Omental fat pad (tissue), 4 donors: ENCODE data around the gene GYG2. TPM values are rescaled to one million over a fixed set of nuclear protein-coding genes. Genes with fewer than 3 reads are reported as not detected.
"Not testable (repeated sequence)": the region's sequence is repeated elsewhere in the genome, so short reads cannot be mapped to it uniquely, and the experiment has no call there.

ENCODE experiments used
- ATAC-seq: fragments of 150-250 bp; one replicate; pipeline ENCODE4 v1.9.1; 2016; ENCODE audit warnings: mild to moderate bottlenecking, moderate library complexity; ENCODE audit not compliant: low FRiP score
- DNase-seq: peaks from one replicate; pipeline ENCODE4 v3.0.0-alpha.2; 2019; ENCODE audit warnings: low spot score
- total RNA-seq, 4 donors: library from RNA; depleted of rRNA; stranded (reverse); fragments of >200 nt; gene quantifications; one replicate each; pipeline ENCODE4 v1.1.0, GENCODE V29; 2016
- TF ChIP-seq, protein P1 (sequence below), 3 donors: fragments of 450-650 bp; IDR thresholded peaks; one replicate each; pipeline ENCODE4 v1.5.1; 2016 to 2017; ENCODE audit warnings: antibody characterized with exemption in 3 of 3, mild to moderate bottlenecking in 3 of 3, moderate library complexity in 2 of 3

GYG2 gene
- total RNA-seq, 4 donors from 2014 or later, result 29.6 to 487 (median 115) TPM

DNA sequence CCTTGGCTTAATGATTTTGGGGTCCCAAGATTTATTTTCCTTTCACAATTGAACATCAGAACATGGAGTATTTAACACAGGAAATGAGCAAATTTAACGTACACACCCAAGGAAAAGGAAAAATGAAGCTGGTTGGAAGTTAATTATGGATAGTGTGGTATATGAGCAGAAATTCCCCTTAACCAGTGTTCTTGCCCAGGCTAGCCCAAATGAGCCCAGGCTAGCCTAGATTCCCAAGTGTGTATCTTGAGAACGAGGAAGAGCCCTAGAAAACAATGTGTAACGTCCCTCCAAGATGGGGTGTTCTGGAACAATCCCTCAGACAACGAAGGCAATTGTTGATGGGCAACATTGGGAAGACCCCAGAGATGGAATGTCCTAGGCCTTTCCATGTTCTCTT is 43.2 kb upstream of the GYG2 start:
- ATAC-seq (no peak), DNase-seq (no peak)
- TF ChIP-seq, protein P1, sequence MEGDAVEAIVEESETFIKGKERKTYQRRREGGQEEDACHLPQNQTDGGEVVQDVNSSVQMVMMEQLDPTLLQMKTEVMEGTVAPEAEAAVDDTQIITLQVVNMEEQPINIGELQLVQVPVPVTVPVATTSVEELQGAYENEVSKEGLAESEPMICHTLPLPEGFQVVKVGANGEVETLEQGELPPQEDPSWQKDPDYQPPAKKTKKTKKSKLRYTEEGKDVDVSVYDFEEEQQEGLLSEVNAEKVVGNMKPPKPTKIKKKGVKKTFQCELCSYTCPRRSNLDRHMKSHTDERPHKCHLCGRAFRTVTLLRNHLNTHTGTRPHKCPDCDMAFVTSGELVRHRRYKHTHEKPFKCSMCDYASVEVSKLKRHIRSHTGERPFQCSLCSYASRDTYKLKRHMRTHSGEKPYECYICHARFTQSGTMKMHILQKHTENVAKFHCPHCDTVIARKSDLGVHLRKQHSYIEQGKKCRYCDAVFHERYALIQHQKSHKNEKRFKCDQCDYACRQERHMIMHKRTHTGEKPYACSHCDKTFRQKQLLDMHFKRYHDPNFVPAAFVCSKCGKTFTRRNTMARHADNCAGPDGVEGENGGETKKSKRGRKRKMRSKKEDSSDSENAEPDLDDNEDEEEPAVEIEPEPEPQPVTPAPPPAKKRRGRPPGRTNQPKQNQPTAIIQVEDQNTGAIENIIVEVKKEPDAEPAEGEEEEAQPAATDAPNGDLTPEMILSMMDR (IDR thresholded peaks at IDR 0.05), result no peak

GRCh38 chrX:2788980-2789379 is 39.8 kb upstream of the GYG2 start:
- TF ChIP-seq, protein P1 (IDR thresholded peaks at IDR 0.05), result no peak
- ATAC-seq (no peak), DNase-seq (no peak)

DNA sequence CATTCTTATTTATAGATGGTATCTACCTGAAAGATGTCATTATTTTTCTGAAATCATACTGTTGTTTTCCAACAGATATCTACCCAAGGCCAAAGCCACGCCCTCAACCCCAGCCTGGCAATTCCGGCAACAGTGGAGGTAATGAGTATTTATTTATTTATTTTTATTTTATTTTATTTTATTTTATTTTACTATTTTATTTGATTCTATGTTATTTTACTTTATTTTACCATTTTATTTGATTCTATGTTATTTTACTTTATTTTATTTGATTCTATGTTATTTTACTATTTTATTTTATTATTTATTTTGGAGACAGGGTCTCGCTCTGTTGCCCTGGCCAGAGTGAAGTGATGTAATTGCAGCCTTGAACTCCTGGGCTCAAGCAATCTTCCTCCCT is 39.2 kb upstream of the GYG2 start:
- ATAC-seq (no peak), DNase-seq (no peak)
- TF ChIP-seq, protein P1 (IDR thresholded peaks at IDR 0.05), result no peak

DNA sequence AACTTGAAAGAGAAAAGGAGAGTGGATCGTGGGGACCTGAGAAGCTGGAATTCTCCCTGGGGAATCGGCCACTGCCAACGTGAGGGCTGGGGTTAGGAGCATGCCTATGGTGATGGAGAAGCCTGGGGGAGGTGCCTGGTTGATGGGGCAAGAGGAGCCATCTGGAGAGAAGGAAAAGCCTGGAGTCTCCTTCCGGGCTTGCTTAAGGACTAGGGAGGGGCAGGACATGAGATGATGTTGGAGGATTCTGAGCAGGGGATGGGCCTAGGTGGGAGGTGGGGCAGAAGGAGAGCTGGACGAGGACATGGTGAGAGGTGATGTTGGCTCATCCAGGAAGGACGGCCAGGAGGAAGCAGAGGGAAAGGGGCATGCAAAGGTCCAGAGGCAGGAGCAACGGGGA is 35.0 kb upstream of the GYG2 start:
- DNase-seq, result no peak
- TF ChIP-seq, protein P1 (IDR thresholded peaks at IDR 0.05), result no peak
- no peak for ATAC-seq

GRCh38 chrX:2794336-2794735 is 34.4 kb upstream of the GYG2 start:
- ATAC-seq (no peak), DNase-seq (no peak)
- TF ChIP-seq, protein P1 (IDR thresholded peaks at IDR 0.05), result no peak

DNA sequence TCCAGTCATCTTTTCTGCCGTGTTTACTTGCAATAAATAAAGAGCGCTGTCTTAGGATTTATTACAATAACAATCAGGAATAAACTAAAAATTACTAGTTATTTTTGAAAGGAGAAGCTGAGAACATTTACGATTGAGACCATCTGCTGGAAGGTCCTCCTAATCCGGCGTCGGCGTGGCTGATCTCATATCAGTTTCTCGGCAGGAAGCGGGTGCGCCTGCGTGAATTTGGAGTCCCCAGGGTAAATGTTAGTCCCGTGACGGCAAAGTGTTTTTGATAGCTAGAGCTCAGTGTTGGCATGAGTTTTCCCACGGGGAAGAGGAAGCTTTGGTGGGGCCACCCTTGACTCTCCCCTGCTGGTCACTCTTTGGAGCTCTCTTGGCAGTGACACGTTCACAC is 31.9 kb upstream of the GYG2 start:
- ATAC-seq, DNase-seq: not testable (repeated sequence)

GRCh38 chrX:2799369-2799768 is 29.4 kb upstream of the GYG2 start:
- TF ChIP-seq, protein P1 (IDR thresholded peaks at IDR 0.05), result no peak
- ATAC-seq, result no peak
- DNase-seq, result no peak

DNA sequence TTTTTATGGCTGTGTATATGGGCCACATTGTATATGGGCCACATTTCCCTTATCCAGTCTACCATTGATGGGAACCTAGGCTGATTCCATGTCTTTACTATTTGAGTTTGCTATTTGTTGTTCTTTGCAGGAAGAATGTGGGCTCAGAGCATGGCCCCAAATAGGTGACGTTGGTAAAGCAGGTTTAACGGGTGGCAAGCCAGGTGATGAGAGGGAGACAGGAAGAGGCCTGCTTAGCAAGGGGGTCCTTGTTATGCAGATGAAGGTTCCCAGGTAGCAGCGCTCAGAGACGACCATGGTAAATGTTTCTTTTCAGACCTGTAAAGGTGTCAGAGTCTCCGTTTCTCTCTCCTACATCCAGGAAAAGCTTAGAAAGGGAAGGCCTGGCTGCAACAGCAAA is 28.8 kb upstream of the GYG2 start:
- ATAC-seq, DNase-seq: not testable (repeated sequence)
